Measurements from ENCODE around the gene CACNA1C.

The CACNA1C gene

DNA sequence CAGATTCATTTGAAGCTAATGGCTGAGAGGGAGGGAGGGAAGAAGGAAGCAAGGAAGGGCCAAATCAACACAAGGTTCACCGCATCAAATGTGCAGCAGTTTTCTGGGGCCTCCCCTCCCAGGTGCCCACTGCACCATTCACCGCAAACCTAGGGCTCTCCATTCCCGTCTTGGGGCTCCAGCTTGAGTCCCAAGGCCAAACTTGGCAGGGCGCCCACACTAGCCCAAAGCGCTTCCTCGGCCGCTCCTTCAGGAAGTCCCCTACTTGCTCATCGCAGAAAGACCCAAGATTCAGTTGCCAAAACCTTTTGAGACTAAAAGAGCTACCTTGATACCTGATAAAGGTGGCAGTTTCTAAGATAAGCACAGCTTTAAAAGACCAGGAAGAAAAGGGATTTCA, 601.5 kb downstream of the CACNA1C start:
- DNase-seq, result no peak

DNA sequence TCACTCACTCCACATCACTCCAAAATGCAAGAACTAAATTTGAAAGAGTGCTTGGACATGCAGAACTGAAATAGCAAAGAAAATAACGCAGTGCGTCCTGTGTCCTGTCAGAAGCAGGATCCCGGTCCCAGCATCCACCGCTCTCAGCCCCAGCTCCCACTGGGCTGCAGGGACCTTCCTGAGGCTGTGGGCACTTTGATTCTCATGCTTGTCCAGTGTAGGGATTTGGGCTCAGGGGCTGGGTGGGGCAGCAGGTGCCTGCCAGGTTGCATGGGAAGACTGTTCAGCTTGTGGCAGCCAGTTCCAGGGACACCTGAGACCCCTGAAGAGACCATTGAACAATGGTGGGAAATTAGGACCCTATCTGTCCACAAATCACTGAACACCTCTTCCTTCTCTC, 602.0 kb downstream of the CACNA1C start:
- DNase-seq, result no peak

DNA sequence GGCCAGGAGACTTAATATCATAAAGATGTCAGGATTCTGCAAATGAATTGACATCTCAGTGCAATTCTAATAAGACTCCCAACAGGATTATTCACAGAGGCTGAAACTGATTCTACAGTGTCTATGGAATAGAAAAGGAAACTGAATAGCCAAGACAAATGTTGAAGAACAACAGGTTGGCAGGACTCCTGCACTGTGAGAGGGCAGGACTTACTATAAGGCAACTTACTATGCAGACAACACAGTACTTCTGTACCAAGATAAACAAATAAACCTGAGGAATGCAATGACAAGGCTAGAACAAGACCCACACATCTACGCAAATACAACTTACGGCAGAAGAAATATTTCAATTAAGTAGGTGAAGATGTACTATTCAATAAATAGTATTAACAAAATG, 609.7 kb downstream of the CACNA1C start:
- no peak for DNase-seq

DNA sequence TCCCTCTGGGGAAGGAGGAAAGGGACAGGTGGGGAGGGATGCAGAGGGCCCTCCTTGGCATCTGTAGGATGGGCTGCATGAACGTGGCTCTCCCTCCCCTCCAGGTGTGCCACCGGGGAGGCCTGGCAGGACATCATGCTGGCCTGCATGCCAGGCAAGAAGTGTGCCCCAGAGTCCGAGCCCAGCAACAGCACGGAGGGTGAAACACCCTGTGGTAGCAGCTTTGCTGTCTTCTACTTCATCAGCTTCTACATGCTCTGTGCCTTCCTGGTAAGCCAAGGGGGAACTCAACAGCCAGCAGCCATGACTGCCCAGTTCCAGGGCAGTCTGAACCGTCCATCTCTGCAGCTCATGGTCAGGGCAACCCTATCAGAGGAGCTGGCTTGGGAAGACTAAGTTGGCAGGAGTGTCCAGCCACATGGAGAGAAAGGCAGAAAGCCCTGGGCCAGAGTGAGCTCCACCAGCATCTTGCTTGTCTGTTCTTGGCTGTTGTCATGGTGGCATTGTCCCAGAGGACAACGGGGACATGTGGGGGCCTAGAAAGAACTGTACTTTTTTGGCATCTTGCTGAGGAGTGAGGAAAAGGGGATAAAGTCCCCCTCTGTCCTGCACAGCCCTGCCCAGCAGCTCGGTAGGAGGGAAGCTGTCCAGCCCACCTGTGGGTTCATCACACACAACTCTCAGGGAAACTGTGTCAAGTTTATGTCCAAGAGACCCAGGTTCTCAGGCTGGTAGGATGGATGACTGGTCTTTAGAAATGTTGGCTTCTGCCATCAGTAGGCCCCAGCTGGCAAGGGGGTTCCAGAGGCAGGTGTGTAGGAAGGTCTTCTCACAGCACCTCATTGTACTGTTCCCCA, 612.2 kb downstream of the CACNA1C start:
- DNase-seq, result no peak

DNA sequence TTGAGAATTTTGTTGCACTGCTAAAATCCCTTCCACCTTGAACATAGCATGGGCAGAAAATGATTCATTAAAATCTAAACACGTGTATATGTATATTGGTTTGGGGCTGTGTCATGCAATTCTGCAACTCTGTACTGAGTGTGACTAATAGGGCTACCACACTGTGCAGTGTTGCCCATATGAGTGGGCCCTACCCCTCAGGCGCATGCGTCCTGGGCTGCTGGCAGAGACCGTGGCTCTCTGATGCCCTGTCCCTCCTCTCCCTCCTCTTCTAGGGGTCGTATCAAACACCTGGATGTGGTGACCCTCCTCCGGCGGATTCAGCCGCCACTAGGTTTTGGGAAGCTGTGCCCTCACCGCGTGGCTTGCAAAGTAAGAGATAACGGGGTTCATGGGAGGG, 613.6 kb downstream of the CACNA1C start:
- DNase-seq, result no peak

DNA sequence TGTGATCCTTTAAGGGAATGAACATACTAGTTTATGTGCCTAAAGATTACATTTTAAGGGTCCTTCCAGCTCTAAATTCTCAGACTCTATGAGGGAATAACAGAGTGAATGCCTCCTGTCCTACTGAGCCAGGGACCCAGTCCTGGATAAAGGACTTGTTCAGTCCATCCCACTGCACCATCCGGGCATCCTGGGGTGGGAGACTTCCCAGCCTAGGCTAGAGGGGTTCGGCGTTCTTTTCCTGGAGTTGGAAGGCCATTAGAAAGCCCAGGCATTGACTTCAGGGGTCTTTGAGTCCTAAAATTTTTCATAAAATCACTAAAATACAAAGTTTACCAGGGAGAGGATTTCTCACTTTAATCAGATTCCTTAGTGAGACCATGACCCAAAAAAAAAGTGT, 614.1 kb downstream of the CACNA1C start:
- DNase-seq, result no peak

DNA sequence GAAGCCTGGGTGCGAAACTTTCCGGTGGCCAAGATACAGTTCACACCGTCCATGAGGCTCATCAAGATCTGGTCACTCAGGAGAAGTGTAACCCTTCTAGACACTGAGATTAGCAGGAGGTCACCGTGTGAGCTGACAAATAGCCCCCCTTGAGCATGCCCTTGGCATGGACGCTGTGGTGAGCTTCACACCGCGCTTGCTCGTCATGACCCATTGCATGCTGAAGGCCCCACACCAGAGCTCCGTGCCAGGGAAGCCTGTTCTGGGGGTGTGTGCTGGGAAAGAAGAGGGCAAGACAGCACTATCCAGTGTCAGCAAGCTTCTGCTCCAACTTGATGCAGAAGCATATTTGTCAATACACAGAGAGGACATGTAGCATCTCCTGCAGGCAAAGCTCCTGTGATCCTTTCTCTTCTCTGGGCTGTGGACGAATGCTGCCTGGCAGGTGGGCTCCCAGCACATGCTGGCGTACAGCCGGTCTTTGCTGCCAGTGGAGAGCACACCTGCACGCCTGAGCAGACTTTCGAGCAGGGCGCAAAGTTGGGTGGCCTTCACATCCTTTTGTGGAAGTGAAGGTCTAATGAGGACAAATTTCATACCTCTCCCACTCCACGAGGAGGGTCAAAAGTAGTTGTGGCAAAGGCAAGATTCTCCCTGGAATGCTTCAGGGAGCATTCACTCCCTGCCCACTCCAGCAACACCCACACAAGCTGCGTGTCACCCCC, 615.1 kb downstream of the CACNA1C start:
- DNase-seq, result no peak

DNA sequence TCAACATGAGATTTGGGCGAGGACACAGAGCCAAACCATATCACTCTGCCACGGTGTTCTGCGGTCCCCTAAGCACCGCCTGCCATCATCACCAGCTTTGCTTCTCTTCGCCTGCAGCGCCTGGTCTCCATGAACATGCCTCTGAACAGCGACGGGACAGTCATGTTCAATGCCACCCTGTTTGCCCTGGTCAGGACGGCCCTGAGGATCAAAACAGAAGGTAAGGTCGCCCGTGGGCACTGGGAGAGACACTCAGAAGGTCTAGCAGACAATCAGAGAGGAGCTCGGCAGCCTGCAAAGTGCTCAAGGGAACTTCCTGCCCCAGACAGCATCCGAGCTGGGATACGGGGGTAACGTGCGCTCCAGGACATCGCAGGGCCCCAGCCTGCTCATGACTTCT, 616.0 kb downstream of the CACNA1C start:
- DNase-seq, result no peak

DNA sequence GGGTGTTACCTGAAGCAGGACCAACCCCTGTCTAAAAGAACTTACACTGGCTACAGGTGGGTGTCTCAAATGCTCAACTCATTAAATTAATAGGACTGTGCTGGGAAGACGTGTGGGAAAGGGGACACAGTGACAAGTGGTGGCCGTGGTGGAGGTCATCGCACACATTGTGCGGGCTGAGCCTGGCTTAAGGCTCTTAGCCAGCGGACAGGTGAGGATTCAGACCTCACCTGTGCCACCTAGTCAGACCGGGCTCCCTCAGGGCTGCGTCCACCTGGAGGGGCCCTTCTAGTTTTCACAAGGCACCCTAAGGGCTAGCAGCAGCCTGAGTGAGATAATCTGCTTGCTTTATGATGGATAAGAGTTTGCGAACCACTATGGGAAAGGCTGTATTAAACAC, 616.8 kb downstream of the CACNA1C start:
- DNase-seq, result no peak

DNA sequence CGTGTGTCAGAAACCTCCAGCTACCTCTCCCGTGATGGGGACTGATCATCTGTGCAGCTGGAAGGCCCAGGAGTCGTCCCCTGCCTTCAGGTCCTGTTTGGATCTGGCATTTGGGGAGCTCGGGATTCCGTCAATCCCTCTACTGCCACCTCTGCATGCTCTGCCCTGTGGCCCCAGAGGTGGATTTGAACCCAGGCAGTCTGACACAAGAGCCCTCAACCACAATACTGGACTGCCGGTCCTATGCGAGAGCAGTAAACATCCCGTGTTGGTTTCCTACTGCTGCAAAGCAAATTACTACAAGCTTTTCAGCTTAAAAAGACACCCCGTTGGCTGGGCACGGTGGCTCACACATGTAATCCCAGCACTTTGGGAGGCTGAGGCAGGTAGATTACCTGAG, 620.1 kb downstream of the CACNA1C start:
- no peak for DNase-seq

DNA sequence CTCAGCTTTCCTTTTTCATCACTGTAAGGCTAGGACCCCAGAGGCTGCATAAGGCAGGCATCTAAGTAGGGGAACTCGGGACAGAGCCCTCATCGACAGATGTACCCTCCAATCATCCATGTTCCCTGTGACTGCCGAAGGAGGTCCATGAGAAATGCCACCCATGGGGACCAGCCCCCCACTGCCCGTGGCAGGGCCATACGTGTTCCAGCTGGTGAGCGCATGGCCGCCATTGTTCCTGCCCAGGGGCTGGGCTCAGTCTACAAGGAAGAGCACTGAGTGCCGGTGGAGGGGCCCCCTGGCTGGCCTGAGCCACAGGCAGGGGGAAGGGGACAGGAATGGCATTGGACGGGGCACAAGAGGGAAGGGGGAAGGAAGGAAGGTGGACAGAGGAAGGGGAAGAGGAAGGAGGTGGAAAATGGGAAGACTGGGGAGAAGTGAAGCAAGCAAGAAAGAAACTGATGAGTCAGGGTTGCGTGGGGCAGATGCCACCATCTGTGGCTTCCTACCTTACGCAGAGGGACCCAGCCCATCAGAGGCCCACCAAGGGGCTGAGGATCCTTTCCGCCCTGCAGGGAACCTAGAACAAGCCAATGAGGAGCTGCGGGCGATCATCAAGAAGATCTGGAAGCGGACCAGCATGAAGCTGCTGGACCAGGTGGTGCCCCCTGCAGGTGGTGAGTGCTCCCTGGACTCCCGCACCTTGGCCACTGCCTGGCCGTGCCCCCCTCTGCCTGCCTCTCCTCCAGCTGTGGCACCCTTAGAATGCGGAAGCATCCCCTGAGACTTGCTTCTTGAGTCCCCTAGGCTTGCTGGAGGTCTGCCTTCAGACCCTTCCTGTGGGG, 621.4 kb downstream of the CACNA1C start:
- DNase-seq, result no peak

DNA sequence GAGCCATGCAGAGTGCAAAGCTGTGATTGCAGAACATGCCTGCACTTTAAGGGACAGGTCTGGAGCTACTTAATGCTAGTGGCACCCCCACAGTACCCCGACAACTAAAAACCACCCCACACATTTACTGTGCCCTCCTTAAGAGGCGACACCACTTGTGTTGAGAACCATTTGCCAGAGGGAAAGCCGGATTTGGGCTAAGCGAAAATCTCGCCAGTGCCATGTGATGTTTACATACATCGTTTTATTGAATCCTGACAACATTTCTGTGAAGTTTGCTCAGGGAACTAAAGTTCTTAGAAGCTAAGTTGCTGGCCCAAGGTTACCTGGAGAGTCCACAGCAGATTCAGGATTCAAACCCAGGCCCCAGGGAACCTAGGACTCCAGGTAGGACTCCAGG, 623.0 kb downstream of the CACNA1C start:
- DNase-seq, result no peak

DNA sequence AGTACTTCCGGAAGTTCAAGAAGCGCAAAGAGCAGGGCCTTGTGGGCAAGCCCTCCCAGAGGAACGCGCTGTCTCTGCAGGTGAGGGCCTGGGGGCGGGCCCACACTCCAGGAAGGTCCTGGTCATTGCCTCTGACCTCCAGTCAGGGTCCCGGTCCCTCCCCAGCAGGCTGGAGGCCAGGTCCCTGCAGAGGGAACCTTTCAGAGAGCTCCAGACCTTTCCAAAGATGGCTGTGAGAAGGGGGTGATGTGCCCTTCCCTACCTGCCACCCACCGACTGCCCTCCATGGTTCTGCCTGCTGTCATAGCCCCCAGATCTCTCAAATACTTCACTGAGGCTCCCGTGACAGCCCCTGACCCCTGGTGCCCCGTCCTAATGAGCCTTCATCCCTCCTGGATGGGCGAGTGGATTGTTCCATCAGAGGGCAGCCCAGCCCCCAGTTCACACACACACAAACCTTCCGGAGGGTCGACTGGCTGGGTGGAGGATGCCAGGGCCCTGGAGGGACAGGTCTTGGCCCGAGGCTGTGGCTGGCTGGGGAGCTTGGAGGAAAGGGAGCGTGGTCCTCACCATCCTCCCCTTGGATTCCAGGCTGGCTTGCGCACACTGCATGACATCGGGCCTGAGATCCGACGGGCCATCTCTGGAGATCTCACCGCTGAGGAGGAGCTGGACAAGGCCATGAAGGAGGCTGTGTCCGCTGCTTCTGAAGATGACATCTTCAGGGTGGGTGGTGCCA, 624.5 kb downstream of the CACNA1C start:
- DNase-seq, result no peak

DNA sequence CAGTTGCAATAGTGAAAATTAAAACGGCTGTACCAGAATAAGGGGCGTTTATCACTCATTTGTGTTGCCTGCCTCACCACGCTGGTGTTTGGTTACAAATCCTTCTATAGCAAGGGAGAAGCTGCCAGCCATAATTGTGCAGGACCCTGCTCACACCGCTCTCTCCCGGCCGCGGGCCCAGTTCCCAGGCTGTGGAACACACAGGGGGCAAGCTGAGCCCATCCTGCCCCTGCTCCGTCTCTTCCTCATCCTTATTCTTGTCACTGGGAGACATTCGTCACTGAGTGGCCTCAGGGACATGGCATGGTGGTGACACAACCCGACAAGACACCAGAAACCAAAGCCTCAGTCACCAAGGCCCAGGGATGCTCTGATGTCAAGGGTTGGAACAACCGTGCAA, 625.6 kb downstream of the CACNA1C start:
- no peak for DNase-seq

DNA sequence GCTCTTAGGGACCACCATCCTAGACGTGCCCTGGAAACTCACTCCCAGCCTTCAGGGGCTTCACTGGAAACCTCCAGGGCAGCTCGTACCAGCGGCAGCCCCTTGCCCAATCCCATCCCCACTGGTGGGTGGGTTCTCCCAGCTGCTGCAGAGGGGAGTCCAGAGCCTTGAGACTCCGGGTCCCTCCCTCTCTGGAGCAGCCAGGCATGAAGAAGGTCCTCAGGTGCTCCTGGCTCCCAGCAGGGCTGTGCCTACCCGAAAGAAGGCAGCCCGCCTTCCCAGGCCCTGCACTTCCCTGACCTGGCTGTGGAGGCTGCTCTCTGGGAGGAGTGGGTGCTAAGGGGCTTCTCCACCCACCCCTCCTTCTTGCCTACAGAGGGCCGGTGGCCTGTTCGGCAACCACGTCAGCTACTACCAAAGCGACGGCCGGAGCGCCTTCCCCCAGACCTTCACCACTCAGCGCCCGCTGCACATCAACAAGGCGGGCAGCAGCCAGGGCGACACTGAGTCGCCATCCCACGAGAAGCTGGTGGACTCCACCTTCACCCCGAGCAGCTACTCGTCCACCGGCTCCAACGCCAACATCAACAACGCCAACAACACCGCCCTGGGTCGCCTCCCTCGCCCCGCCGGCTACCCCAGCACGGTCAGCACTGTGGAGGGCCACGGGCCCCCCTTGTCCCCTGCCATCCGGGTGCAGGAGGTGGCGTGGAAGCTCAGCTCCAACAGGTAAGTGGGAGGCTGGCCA, 626.5 kb downstream of the CACNA1C start:
- DNase-seq, result no peak

DNA sequence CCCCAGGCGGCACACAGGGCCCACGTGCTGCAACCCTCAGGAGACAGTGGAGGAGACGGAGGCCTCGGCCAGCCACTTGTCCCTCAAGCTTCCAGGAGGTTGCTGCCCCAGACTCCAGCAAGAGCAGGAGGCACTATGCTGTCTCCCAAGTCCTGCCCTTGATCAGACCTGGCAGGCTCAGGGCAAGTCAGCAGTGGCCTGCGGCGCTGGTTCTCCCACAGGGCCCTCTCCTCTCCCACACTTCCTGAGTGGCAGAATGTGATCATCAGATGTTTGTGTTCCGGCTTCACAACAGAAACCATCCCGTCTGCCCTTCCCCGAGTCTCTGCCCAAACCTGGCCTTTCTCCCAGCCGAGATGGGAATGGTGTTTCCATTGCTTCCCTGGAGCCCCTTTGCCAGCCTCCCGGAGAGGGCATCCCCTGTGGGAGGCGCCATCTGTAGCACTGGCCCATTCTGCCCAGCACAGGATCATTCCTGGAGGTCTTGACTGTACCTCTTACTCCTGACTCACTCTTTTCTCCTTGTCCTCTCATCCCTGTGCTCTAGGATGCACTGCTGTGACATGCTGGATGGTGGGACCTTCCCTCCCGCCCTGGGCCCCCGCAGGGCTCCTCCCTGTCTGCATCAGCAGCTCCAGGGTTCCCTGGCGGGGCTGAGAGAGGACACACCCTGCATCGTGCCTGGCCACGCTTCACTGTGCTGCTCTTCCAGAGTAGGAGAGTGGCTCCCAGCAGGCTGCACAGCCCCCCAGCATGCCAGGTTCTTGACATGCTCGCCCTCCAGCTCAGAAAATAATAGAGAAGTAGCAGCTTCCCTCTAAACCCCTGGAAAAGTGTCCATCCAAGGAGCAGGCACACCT, 627.3 kb downstream of the CACNA1C start:
- DNase-seq, result no peak

DNA sequence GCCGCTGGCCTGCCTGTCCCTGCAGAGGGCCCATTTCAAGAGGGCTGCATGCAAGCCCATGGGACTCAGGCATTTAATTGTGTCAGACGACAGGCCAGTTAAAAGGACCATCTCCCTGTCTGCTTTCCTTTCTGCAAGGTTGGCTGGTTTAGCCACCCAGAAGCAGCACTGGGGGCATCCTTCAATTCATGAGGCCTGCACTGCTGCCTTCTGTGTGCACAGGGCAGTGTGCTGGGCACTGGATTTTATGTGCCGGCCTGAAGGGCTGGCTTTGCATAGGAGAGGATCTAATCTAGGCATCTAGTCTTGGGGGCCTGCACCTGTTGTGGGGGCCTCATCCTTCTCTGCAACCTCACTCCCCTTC, 627.9 kb downstream of the CACNA1C start:
- DNase-seq, result no peak

DNA sequence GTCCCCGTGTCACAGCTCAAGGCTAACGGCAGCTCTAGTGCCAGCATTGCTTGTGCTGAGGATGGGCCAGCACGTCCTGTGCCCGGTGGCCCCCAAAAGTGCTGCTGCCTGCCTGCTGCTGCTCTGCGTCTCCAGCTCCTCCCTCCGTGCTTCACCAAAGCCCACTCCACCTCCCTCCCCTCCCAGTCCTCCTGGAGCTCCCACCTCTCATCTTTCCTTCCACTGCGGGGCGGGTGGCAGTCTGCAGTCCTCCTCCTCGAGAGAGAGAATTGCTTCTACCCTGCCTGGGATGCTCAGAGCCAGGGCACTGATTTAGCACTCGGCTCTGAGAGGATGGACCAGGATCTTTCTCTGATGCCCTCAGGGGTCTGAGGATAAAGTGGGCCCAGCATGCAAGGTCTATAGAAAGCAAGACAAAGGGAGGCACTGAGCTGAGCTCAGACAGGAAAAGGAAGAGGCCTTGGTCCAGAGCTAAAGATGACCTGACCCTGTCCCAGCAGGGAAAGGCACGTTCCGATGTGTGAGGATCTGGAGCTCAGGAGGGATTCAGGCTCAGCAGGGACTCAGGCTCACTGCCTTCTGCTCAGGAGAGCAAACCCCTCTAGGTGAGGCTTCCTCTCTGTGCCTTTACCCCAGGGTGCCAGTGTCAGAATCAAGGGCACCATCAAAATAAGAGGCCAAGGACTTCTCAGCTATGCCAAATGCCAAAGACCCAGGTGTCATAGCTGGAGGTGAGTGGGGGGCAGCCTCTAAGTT, 628.8 kb downstream of the CACNA1C start:
- DNase-seq, result no peak

DNA sequence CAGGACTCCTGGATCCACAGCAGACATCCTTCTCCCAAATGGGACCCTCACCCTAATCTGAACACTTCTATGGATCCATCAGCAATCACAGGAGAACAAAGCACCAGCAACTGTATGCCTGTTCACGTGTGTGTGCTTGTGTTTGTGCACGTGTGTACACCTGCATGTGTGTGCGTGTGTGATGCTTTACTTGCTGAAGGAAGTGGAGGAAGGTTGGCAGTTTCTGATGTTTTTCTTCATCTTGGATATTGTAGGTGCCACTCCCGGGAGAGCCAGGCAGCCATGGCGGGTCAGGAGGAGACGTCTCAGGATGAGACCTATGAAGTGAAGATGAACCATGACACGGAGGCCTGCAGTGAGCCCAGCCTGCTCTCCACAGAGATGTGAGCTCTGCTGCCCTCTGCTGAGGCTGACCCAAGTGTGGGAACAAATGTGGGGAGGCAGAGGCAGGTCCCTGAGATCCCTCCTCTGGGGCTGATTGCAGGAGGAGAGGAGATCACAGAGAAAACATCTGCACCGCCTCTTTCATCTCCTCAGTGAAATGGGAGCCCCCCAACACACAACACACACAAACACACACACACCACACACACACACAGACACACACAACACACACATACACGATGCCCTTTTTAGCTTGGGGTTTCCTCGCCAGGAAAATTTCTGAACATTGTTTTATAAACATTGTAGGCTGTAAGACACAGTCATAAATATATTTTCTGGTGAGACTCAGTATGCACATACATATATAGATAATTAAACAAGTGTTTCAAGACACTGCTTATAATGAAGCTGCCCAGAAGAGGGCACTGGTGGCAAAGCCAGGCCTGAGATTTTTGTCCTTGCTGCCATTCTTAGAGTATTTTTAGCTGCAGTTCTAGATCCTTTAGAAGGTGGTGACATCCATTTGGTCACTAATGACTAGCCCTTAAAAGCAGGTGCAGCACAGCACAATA, 629.8 kb downstream of the CACNA1C start:
- DNase-seq, result peak; percentile 68

Data from CD4-positive, alpha-beta T cell treated with Interleukin-12 subunit alpha and Interleukin-12 subunit beta, for 1 hour (primary cell).